SK-N-SH (cell line): ENCODE measurements around the gene TNFRSF21. TPM values are rescaled to one million over a fixed set of nuclear protein-coding genes. Genes with fewer than 3 reads are reported as not detected.

ENCODE experiments used
- CTCF ChIA-PET: fragments of 300-600, 350-600 bp; formaldehyde crosslinking; extraction: SDS; loops from one replicate; lab custom pipeline; 2021; lab: Yijun Ruan, JAX
- POLR2A ChIA-PET: fragments of 350-600 bp; sonication (Branson Sonifier 250); formaldehyde crosslinking; extraction: SDS; loops from one replicate; lab custom pipeline; 2020; ENCODE audit warnings: antibody characterized with exemption, inconsistent platforms; lab: Yijun Ruan, JAX
- DNase-seq: peaks from one replicate; pipeline ENCODE4 v3.0.0; 2012
- H2AFZ ChIP-seq: fragments of 200-600 bp; sonication (generic); 2 replicates; pipeline ENCODE4 v1.8.1; 2016; ENCODE audit warnings: antibody characterized with exemption, mild to moderate bottlenecking, low read depth
- H3F3A ChIP-seq: fragments of 200-600 bp; sonication (generic); replicated peaks from 2 replicates; pipeline ENCODE3; 2016; ENCODE audit warnings: antibody characterized with exemption, mild to moderate bottlenecking; ENCODE audit not compliant: insufficient read depth
- H3K27ac ChIP-seq, 2 experiments: fragments of 200-500 bp in 1 of 2; fragments of 200-600 bp in 1 of 2; sonication (Bioruptor generic) in 1 of 2; sonication (generic), shearing (Covaris generic) in 1 of 2; 2 replicates each; pipeline versions ENCODE4 v1.5.1 to v1.6.1; 2014 to 2016; ENCODE audit warnings: low read depth in 2 of 2, inconsistent platforms in 1 of 2, low read length in 1 of 2, mild to moderate bottlenecking in 1 of 2, mixed read lengths in 1 of 2
- H3K27me3 ChIP-seq: fragments of 200-600 bp; sonication (generic), shearing (Covaris generic); 2 replicates; pipeline ENCODE4 v1.6.1; 2016; ENCODE audit warnings: mixed run types; ENCODE audit not compliant: insufficient read depth
- H3K36me3 ChIP-seq, 2 experiments: fragments of 200-500 bp in 1 of 2; fragments of 200-600 bp in 1 of 2; sonication (Bioruptor generic) in 1 of 2; sonication (generic) in 1 of 2; replicated peaks in 1 of 2; 2 replicates each; pipeline versions ENCODE3 to v1.5.1; 2014 to 2016; ENCODE audit warnings: low read length in 1 of 2, mild to moderate bottlenecking in 1 of 2; ENCODE audit not compliant: insufficient read depth in 2 of 2, control insufficient read depth in 1 of 2
- H3K4me1 ChIP-seq, 2 experiments: fragments of 200-500 bp in 1 of 2; fragments of 200-600 bp in 1 of 2; sonication (Bioruptor generic) in 1 of 2; sonication (generic), shearing (Covaris generic) in 1 of 2; 2 replicates each; pipeline versions ENCODE4 v1.5.1 to v1.6.1; 2014 to 2016; ENCODE audit warnings: low read depth in 1 of 2, low read length in 1 of 2, mixed run types in 1 of 2; ENCODE audit not compliant: insufficient read depth in 2 of 2, control insufficient read depth in 1 of 2
- H3K4me2 ChIP-seq: fragments of 200-600 bp; sonication (generic), shearing (Covaris generic); 2 replicates; pipeline ENCODE4 v1.6.1; 2017; ENCODE audit warnings: mixed run types
- H3K4me3 ChIP-seq, 2 experiments: fragments of 200-500 bp in 1 of 2; fragments of 200-600 bp in 1 of 2; sonication (Bioruptor generic) in 1 of 2; sonication (generic), shearing (Covaris generic) in 1 of 2; 2 replicates each; pipeline versions ENCODE4 v1.5.1 to v1.8.1; 2014 to 2016; ENCODE audit warnings: low read depth in 2 of 2, inconsistent platforms in 1 of 2, low read length in 1 of 2, mild to moderate bottlenecking in 1 of 2, mixed read lengths in 1 of 2, moderate library complexity in 1 of 2
- H3K79me2 ChIP-seq: fragments of 200-600 bp; sonication (generic); 2 replicates; pipeline ENCODE4 v1.8.1; 2017; ENCODE audit warnings: mild to moderate bottlenecking; ENCODE audit not compliant: insufficient read depth
- H3K9ac ChIP-seq: fragments of 200-600 bp; sonication (generic); 2 replicates; pipeline ENCODE4 v1.6.1; 2017; ENCODE audit warnings: mixed run types
- H3K9me2 ChIP-seq: fragments of 200-600 bp; sonication (generic); 2 replicates; pipeline ENCODE4 v1.6.1; 2017; ENCODE audit warnings: mixed run types
- H3K9me3 ChIP-seq: fragments of 200-600 bp; sonication (generic); 2 replicates; pipeline ENCODE4 v1.6.1; 2017; ENCODE audit warnings: mixed run types, mild to moderate bottlenecking, moderate library complexity
- H4K20me1 ChIP-seq: fragments of 200-600 bp; sonication (generic); 2 replicates; pipeline ENCODE4 v1.6.1; 2017; ENCODE audit warnings: mild to moderate bottlenecking, mixed run types; ENCODE audit not compliant: insufficient read depth
- ELF1 ChIP-seq: IDR thresholded peaks from 2 replicates; pipeline ENCODE4 v1.4.0; 2012
- EP300 ChIP-seq, 2 experiments: IDR thresholded peaks; 2 replicates each; pipeline versions ENCODE4 v1.4.0 to v1.6.1; 2012; ENCODE audit warnings: borderline replicate concordance in 1 of 2, low read depth in 1 of 2, low read length in 1 of 2
- FOSL2 ChIP-seq: IDR thresholded peaks from 2 replicates; pipeline ENCODE4 v1.4.0; 2012; ENCODE audit warnings: low read depth, mild to moderate bottlenecking, moderate library complexity, borderline replicate concordance
- FOXM1 ChIP-seq: IDR thresholded peaks from 2 replicates; pipeline ENCODE4 v1.4.0; 2012; ENCODE audit warnings: low read depth, mild to moderate bottlenecking
- GABPA ChIP-seq: IDR thresholded peaks from 2 replicates; pipeline ENCODE4 v1.4.0; 2012; ENCODE audit warnings: low read depth, mild to moderate bottlenecking
- GATA2 ChIP-seq: sonication (generic); formaldehyde crosslinking; IDR thresholded peaks from 2 replicates; pipeline ENCODE4 v1.5.0; 2020; ENCODE audit warnings: mild to moderate bottlenecking, missing genetic modification reagents
- MAX ChIP-seq: IDR thresholded peaks from 2 replicates; pipeline ENCODE4 v1.4.0; 2012; ENCODE audit warnings: low read depth
- MEF2A ChIP-seq: IDR thresholded peaks from 2 replicates; pipeline ENCODE4 v1.4.0; 2012; ENCODE audit warnings: low read depth, borderline replicate concordance
- NFIC ChIP-seq: IDR thresholded peaks from 2 replicates; pipeline ENCODE4 v1.4.0; 2012; ENCODE audit warnings: borderline replicate concordance
- POLR2AphosphoS5 ChIP-seq: IDR thresholded peaks from 2 replicates; pipeline ENCODE4 v1.6.1; 2012; ENCODE audit warnings: low read depth, low read length
- RXRA ChIP-seq: IDR thresholded peaks from 2 replicates; pipeline ENCODE4 v1.4.0; 2012; ENCODE audit warnings: low read depth, mild to moderate bottlenecking, borderline replicate concordance
- TAF1 ChIP-seq: IDR thresholded peaks from 2 replicates; pipeline ENCODE4 v1.6.1; 2012; ENCODE audit warnings: low read depth, mild to moderate bottlenecking, low read length, moderate library complexity, borderline replicate concordance
- YY1 ChIP-seq: IDR thresholded peaks from 2 replicates; pipeline ENCODE4 v1.4.0; 2012; ENCODE audit warnings: low read depth, mild to moderate bottlenecking
- WGBS: methylation state at CpG from one replicate; pipeline ENCODE4 v1.1.6; 2017; ENCODE audit warnings: low lambda C conversion rate; 5-methylcytosine and 5-hydroxymethylcytosine counted together
- polyA plus RNA-seq, 3 experiments: library from polyadenylated mRNA; depleted of rRNA; stranded (reverse); fragments of >200 nt; gene quantifications; 2 replicates each; pipeline ENCODE4 v1.2.3, GENCODE V29; 2012
- TF ChIP-seq, protein P1 (sequence below): fragments of 150-350 bp; IDR thresholded peaks from 2 replicates; pipeline ENCODE4 v1.6.1; 2016; ENCODE audit warnings: mild to moderate bottlenecking, low read depth, low read length
- TF ChIP-seq, protein P2 (sequence below): IDR thresholded peaks from 2 replicates; pipeline ENCODE4; 2012
- TF ChIP-seq, protein P3 (sequence below): IDR thresholded peaks from 2 replicates; pipeline ENCODE4 v1.6.1; 2012; ENCODE audit warnings: mild to moderate bottlenecking, low read depth, low read length, moderate library complexity

The TNFRSF21 gene
- polyA plus RNA-seq, 1 of the 3 experiments (the other 2 are of a cell fraction) = 9.2 TPM

GRCh38 chr6:47306887-47307286 lies 2.8 kb downstream of the TNFRSF21 start:
- H3K79me2 ChIP-seq = no peaks in the 10 kb centered on the region
- H3K4me1 ChIP-seq = peaks cover 0 to 6% of the 10 kb centered on the region in 2 experiments; a peak in 2 of 4 replicates
- no peak overlapping the region for H2AFZ ChIP-seq
- no peaks in the 10 kb centered on the region for H4K20me1 ChIP-seq
- no peak overlapping the region for H3K9ac ChIP-seq
- no peak overlapping the region for H3K4me2 ChIP-seq
- no peak overlapping the region for H3K4me3 ChIP-seq
- H3K36me3 ChIP-seq = no peaks in the 10 kb centered on the region
- H3K9me2 ChIP-seq = no peaks in the 10 kb centered on the region
- H3K9me3 ChIP-seq = no peaks in the 10 kb centered on the region
- H3K27me3 ChIP-seq = no peaks in the 10 kb centered on the region; the same call in 1 of the 2 replicates
- TF ChIP-seq RXRA (no peak), MEF2A (no peak), TAF1 (no peak), POLR2AphosphoS5 (no peak), FOXM1 (no peak)
- TF ChIP-seq, protein P1, sequence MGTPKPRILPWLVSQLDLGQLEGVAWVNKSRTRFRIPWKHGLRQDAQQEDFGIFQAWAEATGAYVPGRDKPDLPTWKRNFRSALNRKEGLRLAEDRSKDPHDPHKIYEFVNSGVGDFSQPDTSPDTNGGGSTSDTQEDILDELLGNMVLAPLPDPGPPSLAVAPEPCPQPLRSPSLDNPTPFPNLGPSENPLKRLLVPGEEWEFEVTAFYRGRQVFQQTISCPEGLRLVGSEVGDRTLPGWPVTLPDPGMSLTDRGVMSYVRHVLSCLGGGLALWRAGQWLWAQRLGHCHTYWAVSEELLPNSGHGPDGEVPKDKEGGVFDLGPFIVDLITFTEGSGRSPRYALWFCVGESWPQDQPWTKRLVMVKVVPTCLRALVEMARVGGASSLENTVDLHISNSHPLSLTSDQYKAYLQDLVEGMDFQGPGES = no peak
- DNase-seq = no peak
- CTCF ChIA-PET = interaction anchor here (1.2 to 9.5 kb wide), 3 partner anchors 211 to 458 kb away, joined by 3 to 231 read pairs (median 3); no protein-coding TSS in a partner anchor
- no peaks in the 10 kb centered on the region for H3F3A ChIP-seq
- no peak overlapping the region for H3K27ac ChIP-seq
- POLR2A ChIA-PET = no interaction called here
- 90% methylated on average over 2 of the region's 2 CpGs for WGBS

DNA sequence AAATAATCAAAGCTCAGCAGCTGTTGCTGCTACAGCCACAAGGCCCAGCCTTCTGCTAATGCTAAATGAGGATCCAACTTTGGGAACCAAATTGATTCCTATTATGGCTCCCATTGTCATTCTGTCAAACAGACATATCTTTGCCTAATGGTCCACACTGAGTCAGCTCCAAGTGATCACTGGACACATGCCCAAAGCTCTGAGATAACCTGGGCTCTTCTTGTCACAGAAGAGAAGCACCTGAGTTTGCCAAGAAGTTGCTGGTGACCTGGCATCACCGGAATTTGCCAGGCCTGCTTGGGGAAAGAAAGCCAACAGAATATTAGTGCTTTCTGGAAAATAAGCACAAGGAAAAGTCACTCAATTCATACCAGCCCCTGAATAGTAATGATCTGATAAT lies 5.8 kb downstream of the TNFRSF21 start:
- DNase-seq = no peak
- no peaks in the 10 kb centered on the region for H3K9me3 ChIP-seq
- H3K9ac ChIP-seq = no peak overlapping the region
- H3K36me3 ChIP-seq = no peaks in the 10 kb centered on the region
- ChIA-PET CTCF (interaction anchor here (6.8 kb wide), 1 partner anchor 206 kb away, joined by 34 read pairs; no protein-coding TSS in a partner anchor), POLR2A (no interaction called here)
- H3K4me3 ChIP-seq = no peak overlapping the region
- H3K4me2 ChIP-seq = no peak overlapping the region
- no peaks in the 10 kb centered on the region for H3K9me2 ChIP-seq
- no peaks in the 10 kb centered on the region for H3F3A ChIP-seq
- H3K4me1 ChIP-seq = peaks cover 0 to 6% of the 10 kb centered on the region in 2 experiments; a peak in 2 of 4 replicates
- H2AFZ ChIP-seq = no peak overlapping the region
- 100% methylated on average over 1 of the region's 1 CpG for WGBS
- no peaks in the 10 kb centered on the region; the same call in 1 of the 2 replicates for H3K27me3 ChIP-seq
- no peaks in the 10 kb centered on the region for H4K20me1 ChIP-seq
- TF ChIP-seq FOXM1 = no peak
- no peak for TF ChIP-seq NFIC
- TF ChIP-seq, protein P2, sequence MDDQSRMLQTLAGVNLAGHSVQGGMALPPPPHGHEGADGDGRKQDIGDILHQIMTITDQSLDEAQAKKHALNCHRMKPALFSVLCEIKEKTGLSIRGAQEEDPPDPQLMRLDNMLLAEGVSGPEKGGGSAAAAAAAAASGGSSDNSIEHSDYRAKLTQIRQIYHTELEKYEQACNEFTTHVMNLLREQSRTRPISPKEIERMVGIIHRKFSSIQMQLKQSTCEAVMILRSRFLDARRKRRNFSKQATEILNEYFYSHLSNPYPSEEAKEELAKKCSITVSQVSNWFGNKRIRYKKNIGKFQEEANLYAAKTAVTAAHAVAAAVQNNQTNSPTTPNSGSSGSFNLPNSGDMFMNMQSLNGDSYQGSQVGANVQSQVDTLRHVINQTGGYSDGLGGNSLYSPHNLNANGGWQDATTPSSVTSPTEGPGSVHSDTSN = no peak
- TF ChIP-seq, protein P3, sequence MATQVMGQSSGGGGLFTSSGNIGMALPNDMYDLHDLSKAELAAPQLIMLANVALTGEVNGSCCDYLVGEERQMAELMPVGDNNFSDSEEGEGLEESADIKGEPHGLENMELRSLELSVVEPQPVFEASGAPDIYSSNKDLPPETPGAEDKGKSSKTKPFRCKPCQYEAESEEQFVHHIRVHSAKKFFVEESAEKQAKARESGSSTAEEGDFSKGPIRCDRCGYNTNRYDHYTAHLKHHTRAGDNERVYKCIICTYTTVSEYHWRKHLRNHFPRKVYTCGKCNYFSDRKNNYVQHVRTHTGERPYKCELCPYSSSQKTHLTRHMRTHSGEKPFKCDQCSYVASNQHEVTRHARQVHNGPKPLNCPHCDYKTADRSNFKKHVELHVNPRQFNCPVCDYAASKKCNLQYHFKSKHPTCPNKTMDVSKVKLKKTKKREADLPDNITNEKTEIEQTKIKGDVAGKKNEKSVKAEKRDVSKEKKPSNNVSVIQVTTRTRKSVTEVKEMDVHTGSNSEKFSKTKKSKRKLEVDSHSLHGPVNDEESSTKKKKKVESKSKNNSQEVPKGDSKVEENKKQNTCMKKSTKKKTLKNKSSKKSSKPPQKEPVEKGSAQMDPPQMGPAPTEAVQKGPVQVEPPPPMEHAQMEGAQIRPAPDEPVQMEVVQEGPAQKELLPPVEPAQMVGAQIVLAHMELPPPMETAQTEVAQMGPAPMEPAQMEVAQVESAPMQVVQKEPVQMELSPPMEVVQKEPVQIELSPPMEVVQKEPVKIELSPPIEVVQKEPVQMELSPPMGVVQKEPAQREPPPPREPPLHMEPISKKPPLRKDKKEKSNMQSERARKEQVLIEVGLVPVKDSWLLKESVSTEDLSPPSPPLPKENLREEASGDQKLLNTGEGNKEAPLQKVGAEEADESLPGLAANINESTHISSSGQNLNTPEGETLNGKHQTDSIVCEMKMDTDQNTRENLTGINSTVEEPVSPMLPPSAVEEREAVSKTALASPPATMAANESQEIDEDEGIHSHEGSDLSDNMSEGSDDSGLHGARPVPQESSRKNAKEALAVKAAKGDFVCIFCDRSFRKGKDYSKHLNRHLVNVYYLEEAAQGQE = no peak
- TF ChIP-seq, protein P1 = no peak
- no peak for TF ChIP-seq EP300 (IDR thresholded peaks at IDR 0.05; ENCODE audit: borderline replicate concordance in 1 of 2, low read depth in 1 of 2, low read length in 1 of 2)
- TF ChIP-seq ELF1 = no peak
- no peak for TF ChIP-seq RXRA
- no peak for TF ChIP-seq MAX
- TF ChIP-seq YY1 = no peak
- TF ChIP-seq GATA2 (CRISPR knock-in tag) = no peak
- TF ChIP-seq GABPA = no peak
- no peak for TF ChIP-seq FOSL2
- no peaks in the 10 kb centered on the region for H3K79me2 ChIP-seq
- H3K27ac ChIP-seq = no peak overlapping the region
